Measurements from ENCODE around the gene SPDYE3.

GRCh38 chr7:100351657-100352058 is 44.2 kb downstream of the SPDYE3 start:
- TF ChIP-seq CTCF (IDR thresholded peaks at IDR 0.05) = no peak
- no peak for TF ChIP-seq POLR2A (IDR thresholded peaks at IDR 0.05)
- no peak for TF ChIP-seq POLR2AphosphoS5 (IDR thresholded peaks at IDR 0.05)

All from prostate gland (tissue), 2 donors.